ENCODE data around the gene DNAJA3.

The DNAJA3 gene

GRCh38 chr16:4425378-4426020 lies at the start of gene DNAJA3:
DNAJA3 (plus strand) TSS chr16:4425868; CDS start chr16:4425882, 14 bp downstream.
- H3K4me3 ChIP-seq (ENCODE audit: low read depth, low read length) = peak within 1 kb of the TSS; percentile 70
- no peak for TF ChIP-seq CTCF (conservative IDR thresholded peaks at IDR 0.05; ENCODE audit: low read depth, low read length)
- DNase-seq (ENCODE audit: low read depth) = peak; percentile 98

GRCh38 chr16:4376126-4376892 lies 49.4 kb upstream of the DNAJA3 start:
- no peak for TF ChIP-seq CTCF (conservative IDR thresholded peaks at IDR 0.05; ENCODE audit: low read depth, low read length)
- peak; percentile 71 for DNase-seq (ENCODE audit: low read depth)
- peak overlapping the region; percentile 11 for H3K4me3 ChIP-seq (ENCODE audit: low read depth, low read length)

- H3K4me3 ChIP-seq (ENCODE audit: low read depth, low read length) = no peak overlapping the region
- no peak for TF ChIP-seq CTCF (conservative IDR thresholded peaks at IDR 0.05; ENCODE audit: low read depth, low read length)
- DNase-seq (ENCODE audit: low read depth) = no peak
These were observed 48.6 kb upstream of the DNAJA3 start for GRCh38 chr16:4376893-4377572.

- no peak overlapping the region for H3K4me3 ChIP-seq (ENCODE audit: low read depth, low read length)
- TF ChIP-seq CTCF (conservative IDR thresholded peaks at IDR 0.05; ENCODE audit: low read depth, low read length) = peak; percentile 33
- DNase-seq (ENCODE audit: low read depth) = no peak
These were observed 48.0 kb upstream of the DNAJA3 start for GRCh38 chr16:4377573-4378154.

GRCh38 chr16:4378161-4378666 lies 47.5 kb upstream of the DNAJA3 start:
- H3K4me3 ChIP-seq (ENCODE audit: low read depth, low read length) = no peak overlapping the region
- no peak for TF ChIP-seq CTCF (conservative IDR thresholded peaks at IDR 0.05; ENCODE audit: low read depth, low read length)
- DNase-seq (ENCODE audit: low read depth) = no peak

GRCh38 chr16:4378999-4379690 lies 46.5 kb upstream of the DNAJA3 start:
- H3K4me3 ChIP-seq (ENCODE audit: low read depth, low read length) = no peak overlapping the region
- TF ChIP-seq CTCF (conservative IDR thresholded peaks at IDR 0.05; ENCODE audit: low read depth, low read length) = no peak
- DNase-seq (ENCODE audit: low read depth) = no peak

Data from choroid plexus epithelial cell (primary cell).